H1 (cell line): Measurements from ENCODE around the gene AGR2. TPM values are rescaled to one million over a fixed set of nuclear protein-coding genes. Genes with fewer than 3 reads are reported as not detected.

ENCODE experiments used
- CTCF ChIA-PET: fragments of 300-600 bp; sonication (Branson Sonifier 250); formaldehyde crosslinking; loops from one replicate; lab custom pipeline; 2021; ENCODE audit not compliant: partially characterized antibody; lab: Charles Lee
- POLR2A ChIA-PET: fragments of 300-600 bp; sonication (Branson Sonifier 250); formaldehyde crosslinking; loops from one replicate; lab custom pipeline; 2021; ENCODE audit warnings: inconsistent platforms; ENCODE audit not compliant: partially characterized antibody; lab: Charles Lee
- DNase-seq, 2 experiments: peaks; one replicate each; pipeline versions ENCODE4 v3.0.0 to v3.0.0-alpha.2; 2010 to 2022; ENCODE audit warnings: low spot score in 2 of 2, low read depth in 1 of 2, mixed read lengths in 1 of 2
- FAIRE-seq: peaks from 2 replicates; lab custom pipeline; 2011; peaks lifted over from hg19 to GRCh38; lab: Jason Lieb, UNC
- H2AFZ ChIP-seq: 2 replicates; pipeline ENCODE4 v1.8.1; 2012; ENCODE audit warnings: low read length, inconsistent platforms
- H2AK5ac ChIP-seq: 2 replicates; pipeline ENCODE4 v1.6.1; 2013; ENCODE audit warnings: low read depth, low read length
- H2BK120ac ChIP-seq: replicated peaks from 2 replicates; pipeline ENCODE3; 2013; ENCODE audit warnings: low read depth, low read length, inconsistent platforms
- H2BK12ac ChIP-seq: 2 replicates; pipeline ENCODE4 v1.6.1; 2013; ENCODE audit warnings: low read depth, low read length
- H2BK15ac ChIP-seq: 2 replicates; pipeline ENCODE4 v1.6.1; 2013; ENCODE audit warnings: low read length
- H2BK20ac ChIP-seq: 2 replicates; pipeline ENCODE4 v1.6.1; 2013; ENCODE audit warnings: low read length
- H2BK5ac ChIP-seq: 2 replicates; pipeline ENCODE4 v1.6.1; 2013; ENCODE audit warnings: low read depth, low read length
- H3K14ac ChIP-seq: 2 replicates; pipeline ENCODE4 v1.6.1; 2013; ENCODE audit warnings: inconsistent platforms; ENCODE audit not compliant: insufficient read length
- H3K18ac ChIP-seq: 2 replicates; pipeline ENCODE4 v1.6.1; 2013; ENCODE audit warnings: low read length; ENCODE audit errors: extremely low read depth
- H3K23ac ChIP-seq: 2 replicates; pipeline ENCODE4 v1.6.1; 2013; ENCODE audit warnings: inconsistent platforms; ENCODE audit not compliant: insufficient read length
- H3K23me2 ChIP-seq: 2 replicates; pipeline ENCODE4 v1.6.1; 2013; ENCODE audit warnings: low read depth, low read length
- H3K27ac ChIP-seq: 2 replicates; pipeline ENCODE4 v1.6.1; 2011; ENCODE audit warnings: low read depth, low read length, inconsistent platforms
- H3K27me3 ChIP-seq, 4 experiments: replicated peaks in 1 of 4; 1 replicate in 1 of 4; 2 replicates in 3 of 4; pipeline versions ENCODE4 v1.6.1 to v1.8.1; 2011 to 2013; ENCODE audit warnings: low read length in 3 of 4, mild to moderate bottlenecking in 3 of 4, inconsistent platforms in 2 of 4, mixed read lengths in 2 of 4, moderate library complexity in 1 of 4; ENCODE audit not compliant: control insufficient read depth in 3 of 4, insufficient read depth in 3 of 4; ENCODE audit errors: extremely low read depth in 1 of 4
- H3K36me3 ChIP-seq, 4 experiments: 2 replicates each; pipeline versions ENCODE4 v1.6.1 to v1.8.1; 2011 to 2013; ENCODE audit warnings: mild to moderate bottlenecking in 4 of 4, low read length in 3 of 4, moderate library complexity in 2 of 4, control low read depth in 1 of 4, inconsistent platforms in 1 of 4; ENCODE audit not compliant: insufficient read depth in 4 of 4, control insufficient read depth in 2 of 4
- H3K4ac ChIP-seq: replicated peaks from 2 replicates; pipeline ENCODE3; 2013; ENCODE audit warnings: low read length, low read depth, mixed read lengths, inconsistent platforms; ENCODE audit not compliant: insufficient read length
- H3K4me1 ChIP-seq, 4 experiments: replicated peaks in 1 of 4; 1 replicate in 1 of 4; 2 replicates in 3 of 4; pipeline versions ENCODE4 v1.6.1 to v1.8.1; 2011 to 2013; ENCODE audit warnings: low read length in 3 of 4, inconsistent platforms in 2 of 4, mixed read lengths in 1 of 4; ENCODE audit not compliant: insufficient read depth in 4 of 4, control insufficient read depth in 3 of 4
- H3K4me2 ChIP-seq, 2 experiments: 2 replicates each; pipeline versions ENCODE4 v1.6.1 to v1.8.1; 2011 to 2013; ENCODE audit warnings: low read depth in 2 of 2, low read length in 2 of 2, control low read depth in 1 of 2, inconsistent platforms in 1 of 2, mild to moderate bottlenecking in 1 of 2; ENCODE audit not compliant: insufficient read depth in 1 of 2
- H3K4me3 ChIP-seq, 4 experiments: fragments of 200-600, 300-600 bp in 1 of 4; sonication (generic), shearing (Covaris generic), sonication (Bioruptor Twin) in 1 of 4; 2 replicates each; pipeline versions ENCODE4 v1.5.1 to v1.8.1; 2011 to 2016; ENCODE audit warnings: low read length in 4 of 4, low read depth in 3 of 4, control low read depth in 2 of 4, inconsistent platforms in 2 of 4, mild to moderate bottlenecking in 2 of 4, mixed read lengths in 1 of 4, moderate library complexity in 1 of 4; ENCODE audit not compliant: insufficient read depth in 2 of 4; ENCODE audit errors: extremely low read depth in 1 of 4
- H3K56ac ChIP-seq: replicated peaks from 2 replicates; pipeline ENCODE3; 2013; ENCODE audit warnings: low read depth, mild to moderate bottlenecking, mixed read lengths, low read length, inconsistent platforms; ENCODE audit not compliant: insufficient read length
- H3K79me1 ChIP-seq: 2 replicates; pipeline ENCODE4 v1.6.1; 2013; ENCODE audit warnings: low read depth, low read length, control low read depth
- H3K79me2 ChIP-seq, 2 experiments: 2 replicates each; pipeline versions ENCODE4 v1.6.1 to v1.8.1; 2012 to 2013; ENCODE audit warnings: low read length in 2 of 2, mild to moderate bottlenecking in 2 of 2, inconsistent platforms in 1 of 2; ENCODE audit not compliant: insufficient read depth in 2 of 2, control insufficient read depth in 1 of 2
- H3K9ac ChIP-seq, 4 experiments: replicated peaks in 1 of 4; 1 replicate in 1 of 4; 2 replicates in 3 of 4; pipeline versions ENCODE4 v1.6.1 to v1.8.1; 2011 to 2013; ENCODE audit warnings: low read depth in 3 of 4, low read length in 3 of 4, control low read depth in 2 of 4, mild to moderate bottlenecking in 2 of 4, moderate library complexity in 2 of 4, inconsistent platforms in 1 of 4; ENCODE audit errors: extremely low read depth in 1 of 4
- H3K9me3 ChIP-seq, 2 experiments: 2 replicates each; pipeline versions ENCODE4 v1.6.1 to v1.8.1; 2012 to 2013; ENCODE audit warnings: mild to moderate bottlenecking in 2 of 2, moderate library complexity in 2 of 2, control low read depth in 1 of 2, inconsistent platforms in 1 of 2, low read depth in 1 of 2, low read length in 1 of 2, mixed read lengths in 1 of 2; ENCODE audit not compliant: insufficient read depth in 2 of 2
- H4K20me1 ChIP-seq, 2 experiments: replicated peaks in 1 of 2; 2 replicates each; pipeline versions ENCODE3 to v1.8.1; 2011 to 2013; ENCODE audit warnings: inconsistent platforms in 2 of 2, low read length in 2 of 2, mild to moderate bottlenecking in 1 of 2; ENCODE audit not compliant: insufficient read depth in 2 of 2, control insufficient read depth in 1 of 2
- H4K5ac ChIP-seq: 2 replicates; pipeline ENCODE4 v1.6.1; 2013; ENCODE audit warnings: low read length, low read depth, mixed read lengths, inconsistent platforms; ENCODE audit not compliant: insufficient read length
- H4K8ac ChIP-seq: 2 replicates; pipeline ENCODE4 v1.8.0; 2013; ENCODE audit warnings: mild to moderate bottlenecking, moderate library complexity, low read length, inconsistent platforms; ENCODE audit not compliant: insufficient read depth; ENCODE audit errors: extremely low read depth
- H4K91ac ChIP-seq: replicated peaks from 2 replicates; pipeline ENCODE3; 2013; ENCODE audit warnings: low read length, mixed read lengths, inconsistent platforms; ENCODE audit not compliant: insufficient read length
- CHD2 ChIP-seq: IDR thresholded peaks from 2 replicates; pipeline ENCODE4 v1.6.1; 2012; ENCODE audit warnings: low read length, improper control_type of control experiment
- CTBP2 ChIP-seq: IDR thresholded peaks from 2 replicates; pipeline ENCODE4 v1.7.0; 2011; ENCODE audit warnings: borderline replicate concordance, mild to moderate bottlenecking, moderate library complexity, mixed read lengths, low read length; ENCODE audit not compliant: insufficient read depth, insufficient read length
- HDAC2 ChIP-seq, 2 experiments: fragments of 300-600 bp in 1 of 2; sonication (generic) in 1 of 2; IDR thresholded peaks; 2 replicates each; pipeline ENCODE4 v1.6.1; 2011 to 2012; ENCODE audit warnings: low read depth in 2 of 2, low read length in 2 of 2, mild to moderate bottlenecking in 2 of 2, moderate library complexity in 2 of 2, borderline replicate concordance in 1 of 2, inconsistent platforms in 1 of 2
- RAD21 ChIP-seq, 2 experiments: IDR thresholded peaks in 1 of 2; conservative IDR thresholded peaks in 1 of 2; 2 replicates each; pipeline ENCODE4 v1.6.1; 2011; ENCODE audit warnings: low read depth in 2 of 2, low read length in 2 of 2, improper control_type of control experiment in 1 of 2, inconsistent platforms in 1 of 2, mild to moderate bottlenecking in 1 of 2, moderate library complexity in 1 of 2
- SP1 ChIP-seq: IDR thresholded peaks from 2 replicates; pipeline ENCODE4 v1.6.1; 2011; ENCODE audit warnings: low read depth, low read length
- SRF ChIP-seq: IDR thresholded peaks from 2 replicates; pipeline ENCODE4 v1.6.1; 2011; ENCODE audit warnings: mild to moderate bottlenecking, low read depth, low read length, moderate library complexity
- TAF7 ChIP-seq: optimal IDR thresholded peaks from 2 replicates; pipeline ENCODE3; 2011; ENCODE audit warnings: low read depth, mild to moderate bottlenecking, inconsistent platforms, low read length, moderate library complexity, borderline replicate concordance
- WGBS, 2 experiments: shearing (Covaris generic) in 1 of 2; methylation state at CpG; one replicate each; pipeline versions ENCODE4 v1.1.6 to v1.1.7; 2013 to 2015; ENCODE audit warnings: low lambda C conversion rate in 2 of 2, mixed read lengths in 2 of 2, inconsistent platforms in 1 of 2, low coverage in 1 of 2, missing lambda C conversion rate in 1 of 2; ENCODE audit not compliant: insufficient replicate concordance in 2 of 2, insufficient coverage in 1 of 2, insufficient read length in 1 of 2; ENCODE audit errors: extremely low coverage in 1 of 2, missing lambda C conversion rate in 1 of 2; 5-methylcytosine and 5-hydroxymethylcytosine counted together
- polyA plus RNA-seq, 7 experiments: library from polyadenylated mRNA; depleted of rRNA in 3 of 7; stranded (reverse) in 5 of 7; unstranded in 2 of 7; fragments of >200 nt in 5 of 7; fragments of 200-250 nt in 2 of 7; gene quantifications; 1 replicate in 5 of 7; 2 replicates in 1 of 7; 4 replicates in 1 of 7; pipeline versions ENCODE4 v1.2.1 to v1.2.3, GENCODE V29; 2011 to 2013; ENCODE audit warnings: missing spikeins in 2 of 7, mixed read lengths in 2 of 7
- total RNA-seq: library from RNA; stranded (reverse); fragmentation: NEBNext Ultra II Directional; extraction: Animal tissue kit (Norgen Biotek cat#: 25700); gene quantifications from 2 replicates; pipeline ENCODE4 v1.2.1, GENCODE V29; 2021
- TF ChIP-seq, protein P1 (sequence below): IDR thresholded peaks from 2 replicates; pipeline ENCODE4 v1.6.1; 2012; ENCODE audit warnings: low read length, inconsistent platforms

The AGR2 gene
- total and polyA plus RNA-seq, 2 of the 8 experiments (the other 6 are each of a cell fraction or from before 2014, with no cell fraction given), result not detected

DNA sequence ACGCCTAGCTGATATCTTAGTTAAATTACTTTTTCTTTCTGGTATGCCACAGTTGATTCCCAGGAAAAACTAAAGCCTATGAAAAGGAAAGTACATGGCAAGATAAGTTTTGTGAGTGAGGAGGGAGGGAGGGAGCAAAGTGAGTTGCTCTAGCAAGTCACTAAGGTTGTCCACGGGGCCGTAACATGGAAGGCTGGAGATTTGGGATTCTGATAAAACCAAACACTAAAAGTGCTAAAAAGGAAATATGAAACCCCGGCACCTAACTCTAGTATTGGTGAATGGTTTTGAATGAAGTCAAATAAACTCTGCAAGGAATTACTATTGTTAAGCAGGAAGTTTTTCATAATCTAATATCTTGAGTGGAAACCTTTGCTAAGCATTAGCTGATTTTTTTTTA is 1.7 kb downstream of the AGR2 start:
- H3K18ac ChIP-seq, result no peak overlapping the region
- no peak overlapping the region for H2BK5ac ChIP-seq
- no peaks in the 10 kb centered on the region for H3K27me3 ChIP-seq
- no peaks in the 10 kb centered on the region for H3K9me3 ChIP-seq
- H3K23ac ChIP-seq, result no peak overlapping the region
- no peak overlapping the region for H3K4me2 ChIP-seq
- FAIRE-seq (no peak), DNase-seq (no peak)
- H4K20me1 ChIP-seq, result no peaks in the 10 kb centered on the region
- H2BK12ac ChIP-seq, result no peak overlapping the region
- H3K4me1 ChIP-seq, result no peaks in the 10 kb centered on the region
- H3K56ac ChIP-seq, result no peak overlapping the region
- no peak overlapping the region for H4K91ac ChIP-seq
- no peak for TF ChIP-seq HDAC2 (IDR thresholded peaks at IDR 0.05; ENCODE audit: borderline replicate concordance in 1 of 2, low read depth in 2 of 2, low read length in 2 of 2)
- no peak for TF ChIP-seq SP1
- TF ChIP-seq CTBP2, result no peak
- TF ChIP-seq TAF7, result no peak
- TF ChIP-seq, protein P1, sequence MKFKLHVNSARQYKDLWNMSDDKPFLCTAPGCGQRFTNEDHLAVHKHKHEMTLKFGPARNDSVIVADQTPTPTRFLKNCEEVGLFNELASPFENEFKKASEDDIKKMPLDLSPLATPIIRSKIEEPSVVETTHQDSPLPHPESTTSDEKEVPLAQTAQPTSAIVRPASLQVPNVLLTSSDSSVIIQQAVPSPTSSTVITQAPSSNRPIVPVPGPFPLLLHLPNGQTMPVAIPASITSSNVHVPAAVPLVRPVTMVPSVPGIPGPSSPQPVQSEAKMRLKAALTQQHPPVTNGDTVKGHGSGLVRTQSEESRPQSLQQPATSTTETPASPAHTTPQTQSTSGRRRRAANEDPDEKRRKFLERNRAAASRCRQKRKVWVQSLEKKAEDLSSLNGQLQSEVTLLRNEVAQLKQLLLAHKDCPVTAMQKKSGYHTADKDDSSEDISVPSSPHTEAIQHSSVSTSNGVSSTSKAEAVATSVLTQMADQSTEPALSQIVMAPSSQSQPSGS, result no peak
- TF ChIP-seq SRF, result no peak
- no peak for TF ChIP-seq RAD21 (IDR thresholded peaks at IDR 0.05 in 1 of 2, conservative IDR thresholded peaks at IDR 0.05 in 1 of 2; ENCODE audit: low read depth in 2 of 2, low read length in 2 of 2)
- TF ChIP-seq CHD2, result no peak
- ChIA-PET CTCF (interaction anchor here (0.6 to 5.5 kb wide), 4 partner anchors 9 to 350 kb away, joined by 3 to 36 read pairs (median 4); no protein-coding TSS in a partner anchor), POLR2A (no interaction called here)
- no peak overlapping the region for H2BK20ac ChIP-seq
- no peak overlapping the region for H2BK120ac ChIP-seq
- no peaks in the 10 kb centered on the region for H3K36me3 ChIP-seq
- H3K27ac ChIP-seq, result no peak overlapping the region
- H3K9ac ChIP-seq, result no peak overlapping the region
- no peak overlapping the region for H2AFZ ChIP-seq
- H4K8ac ChIP-seq, result no peak overlapping the region
- H3K23me2 ChIP-seq, result no peaks in the 10 kb centered on the region
- no peak overlapping the region for H3K4ac ChIP-seq
- no peak overlapping the region for H4K5ac ChIP-seq
- H2BK15ac ChIP-seq, result no peak overlapping the region
- H3K14ac ChIP-seq, result no peak overlapping the region
- H3K4me3 ChIP-seq, result no peak overlapping the region
- no peaks in the 10 kb centered on the region for H3K79me1 ChIP-seq
- H3K79me2 ChIP-seq, result no peaks in the 10 kb centered on the region
- WGBS, 2 experiments, result 97% methylated on average over 4 of the region's 4 CpGs; no CpG with 5 or more reads in 1 of the 2 experiments
- no peak overlapping the region for H2AK5ac ChIP-seq
